Heart left ventricle (tissue), 13 donors: ENCODE results near the gene NDUFC1.

ENCODE experiments used
- POLR2A ChIP-seq, 2 donors: fragments of 450-650 bp; IDR thresholded peaks; one replicate each; pipeline ENCODE4 v1.6.1; 2017; ENCODE audit warnings: antibody characterized with exemption in 2 of 2, mild to moderate bottlenecking in 2 of 2, moderate library complexity in 2 of 2
- TF ChIP-seq, protein P1 (sequence below), 12 donors: fragments of 200-600 bp; sonication (generic) in 4 of 12; IDR thresholded peaks; one replicate each; pipeline versions ENCODE4 v1.5.0 to v1.8.0; 2018 to 2022; ENCODE audit warnings: antibody characterized with exemption in 12 of 12, mild to moderate bottlenecking in 5 of 12
- donor health status: ischemic (EF 13 %, LVEDD 7.1; RV severe dilation, severe dysfunction).
- donor health status: DM: no; HTN: yes; CAD: no.
- donor health status: DM: no; HTN: no; CAD: no.
- donor health status: ischemic (EF 25% LVEDD 6.9; RV normal size, moderate dysfunction).
- donor health status: ischemic (EF 25% LVEDD 5.7; RV mildly dilated, moderate dysfunction).
- donor health status: ischemic (EF 35%, LVEDD 5.7; RV mildly dilated, moderate dysfunction).
- donor health status: nonischemic (EF 11% LVEDD 7.7; RV severe dilation, severe dysfunction).
- donor health status: DM: yes; HTN: yes; CAD: no.
- donor health status: PGD.
- donor health status: ischemic (EF 29% LVEDD 5.4; RV normal size, mild dysfunction).
- donor health status: nonischemic (EF 23%, LVEDD 6.1; RV moderate dilation, normal function).

DNA sequence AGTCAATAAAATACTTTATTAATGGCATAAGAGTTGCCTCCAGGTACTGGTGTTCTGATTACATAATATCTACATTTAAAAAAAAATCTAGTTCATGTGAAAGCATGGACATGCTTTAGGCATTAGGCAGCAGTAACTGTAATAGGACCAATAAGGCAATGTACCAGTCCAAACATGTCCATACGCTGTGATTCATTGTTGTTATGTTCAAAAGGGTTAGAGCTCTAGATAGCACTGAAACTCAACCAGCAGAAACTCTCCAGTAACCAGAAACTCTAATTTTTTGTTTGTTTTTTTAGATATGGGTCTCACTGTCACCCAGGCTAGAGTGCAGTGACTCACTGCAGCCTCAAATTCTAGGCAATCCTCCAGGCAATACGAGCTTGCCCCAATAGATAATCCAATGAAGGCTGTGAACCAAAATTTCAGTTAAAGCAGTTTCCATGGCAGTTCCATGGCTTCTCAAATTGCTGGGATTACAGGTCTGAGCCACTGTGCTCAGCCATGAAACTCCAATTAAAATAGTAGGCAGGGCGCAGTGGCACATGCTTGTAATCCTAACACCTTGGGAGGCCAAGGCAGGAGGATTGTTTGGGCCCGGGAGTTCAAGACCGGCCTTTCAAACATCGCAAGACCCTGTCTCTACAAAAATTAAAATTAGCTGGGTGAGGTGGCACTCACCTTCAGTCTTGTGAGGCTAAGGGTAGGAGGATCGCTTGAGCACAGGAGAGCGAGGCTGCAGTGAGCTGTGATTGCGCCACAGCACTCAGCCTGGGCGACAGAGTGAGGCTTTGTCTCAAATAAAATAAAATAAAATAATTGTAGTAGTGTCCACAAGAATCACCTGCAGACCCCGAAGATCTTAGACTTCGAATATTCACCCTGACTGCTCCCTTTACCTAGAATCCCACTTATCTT lies 58.6 kb downstream of the NDUFC1 start:
- no peak for TF ChIP-seq POLR2A (IDR thresholded peaks at IDR 0.05)
- TF ChIP-seq, protein P1, sequence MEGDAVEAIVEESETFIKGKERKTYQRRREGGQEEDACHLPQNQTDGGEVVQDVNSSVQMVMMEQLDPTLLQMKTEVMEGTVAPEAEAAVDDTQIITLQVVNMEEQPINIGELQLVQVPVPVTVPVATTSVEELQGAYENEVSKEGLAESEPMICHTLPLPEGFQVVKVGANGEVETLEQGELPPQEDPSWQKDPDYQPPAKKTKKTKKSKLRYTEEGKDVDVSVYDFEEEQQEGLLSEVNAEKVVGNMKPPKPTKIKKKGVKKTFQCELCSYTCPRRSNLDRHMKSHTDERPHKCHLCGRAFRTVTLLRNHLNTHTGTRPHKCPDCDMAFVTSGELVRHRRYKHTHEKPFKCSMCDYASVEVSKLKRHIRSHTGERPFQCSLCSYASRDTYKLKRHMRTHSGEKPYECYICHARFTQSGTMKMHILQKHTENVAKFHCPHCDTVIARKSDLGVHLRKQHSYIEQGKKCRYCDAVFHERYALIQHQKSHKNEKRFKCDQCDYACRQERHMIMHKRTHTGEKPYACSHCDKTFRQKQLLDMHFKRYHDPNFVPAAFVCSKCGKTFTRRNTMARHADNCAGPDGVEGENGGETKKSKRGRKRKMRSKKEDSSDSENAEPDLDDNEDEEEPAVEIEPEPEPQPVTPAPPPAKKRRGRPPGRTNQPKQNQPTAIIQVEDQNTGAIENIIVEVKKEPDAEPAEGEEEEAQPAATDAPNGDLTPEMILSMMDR (IDR thresholded peaks at IDR 0.05), result no peak
